ENCODE measurements around the gene DNAH11.

DNA sequence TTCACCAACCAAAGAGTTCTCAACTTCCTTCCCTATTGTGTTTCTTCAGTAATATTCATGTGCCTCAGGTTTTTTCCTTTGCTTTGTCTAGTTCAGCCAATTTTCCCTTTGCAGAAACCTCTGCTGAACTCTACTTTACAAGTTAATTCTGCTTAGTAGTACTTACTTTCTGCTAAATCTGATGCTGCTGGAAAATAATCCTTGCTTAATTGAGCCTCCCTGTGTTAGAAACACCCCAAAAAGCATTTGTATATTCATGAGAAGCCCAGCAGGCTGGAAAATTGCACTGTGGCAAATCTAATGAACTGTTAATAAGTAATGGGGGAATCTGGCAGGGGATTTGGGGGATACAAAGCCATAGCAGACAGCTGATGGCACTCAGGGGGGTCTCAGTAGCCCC is 324.4 kb downstream of the DNAH11 start:
- TF ChIP-seq, protein P1, sequence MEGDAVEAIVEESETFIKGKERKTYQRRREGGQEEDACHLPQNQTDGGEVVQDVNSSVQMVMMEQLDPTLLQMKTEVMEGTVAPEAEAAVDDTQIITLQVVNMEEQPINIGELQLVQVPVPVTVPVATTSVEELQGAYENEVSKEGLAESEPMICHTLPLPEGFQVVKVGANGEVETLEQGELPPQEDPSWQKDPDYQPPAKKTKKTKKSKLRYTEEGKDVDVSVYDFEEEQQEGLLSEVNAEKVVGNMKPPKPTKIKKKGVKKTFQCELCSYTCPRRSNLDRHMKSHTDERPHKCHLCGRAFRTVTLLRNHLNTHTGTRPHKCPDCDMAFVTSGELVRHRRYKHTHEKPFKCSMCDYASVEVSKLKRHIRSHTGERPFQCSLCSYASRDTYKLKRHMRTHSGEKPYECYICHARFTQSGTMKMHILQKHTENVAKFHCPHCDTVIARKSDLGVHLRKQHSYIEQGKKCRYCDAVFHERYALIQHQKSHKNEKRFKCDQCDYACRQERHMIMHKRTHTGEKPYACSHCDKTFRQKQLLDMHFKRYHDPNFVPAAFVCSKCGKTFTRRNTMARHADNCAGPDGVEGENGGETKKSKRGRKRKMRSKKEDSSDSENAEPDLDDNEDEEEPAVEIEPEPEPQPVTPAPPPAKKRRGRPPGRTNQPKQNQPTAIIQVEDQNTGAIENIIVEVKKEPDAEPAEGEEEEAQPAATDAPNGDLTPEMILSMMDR (IDR thresholded peaks at IDR 0.05 in 4 of 5, conservative IDR thresholded peaks at IDR 0.05 in 1 of 5): no peak
- no peak for TF ChIP-seq POLR2A (IDR thresholded peaks at IDR 0.05)
